Lower lobe of right lung (tissue), 2 donors: ENCODE measurements around the gene NDOR1. TPM values are rescaled to one million over a fixed set of nuclear protein-coding genes. Genes with fewer than 3 reads are reported as not detected.

Experiments
- ATAC-seq, 2 donors: fragments of 200-7000 bp; cut with Tn5 transposase; one replicate each; pipeline ENCODE4 v1.9.1; 2020 to 2022; ENCODE audit warnings: mild to moderate bottlenecking in 2 of 2, moderate library complexity in 2 of 2
- DNase-seq: peaks from one replicate; pipeline ENCODE4 v3.0.0-alpha.2; 2020
- H3K27ac ChIP-seq: fragments of 200-600 bp; one replicate; pipeline ENCODE4 v1.8.0; 2022
- H3K27me3 ChIP-seq: fragments of 200-600 bp; one replicate; pipeline ENCODE4 v1.8.0; 2022; ENCODE audit warnings: low read depth
- H3K36me3 ChIP-seq: fragments of 200-600 bp; one replicate; pipeline ENCODE4 v1.8.0; 2022; ENCODE audit warnings: mild to moderate bottlenecking
- H3K4me1 ChIP-seq: fragments of 200-600 bp; one replicate; pipeline ENCODE4 v1.8.0; 2022
- H3K4me3 ChIP-seq: fragments of 200-600 bp; one replicate; pipeline ENCODE4 v1.8.0; 2022; ENCODE audit warnings: mild to moderate bottlenecking
- H3K9me3 ChIP-seq: fragments of 200-600 bp; one replicate; pipeline ENCODE4 v1.8.0; 2022
- CTCF ChIP-seq: fragments of 200-600 bp; IDR thresholded peaks from one replicate; pipeline ENCODE4 v1.8.0; 2022; ENCODE audit warnings: antibody characterized with exemption, mild to moderate bottlenecking
- intact Hi-C: fragments of 100-400 bp; cut with DNase I; formaldehyde crosslinking; loops from one replicate; pipeline ENCODE4 v1.11.0; 2022
- total RNA-seq: library from RNA; stranded (reverse); fragmentation: NEBNext Ultra II Directional; extraction: Animal tissue kit (Norgen Biotek cat#: 25700); gene quantifications from one replicate; pipeline ENCODE4 v1.2.1, GENCODE V29; 2021
- donor health status: DM: no; HTN: yes; CAD: no; lungs with severe emphysema.

The NDOR1 gene
- total RNA-seq, 1 donor from 2014 or later = 15.6 TPM

GRCh38 chr9:137159105-137160053, 46.1 kb upstream of the NDOR1 start:
- TF ChIP-seq CTCF = no peak
- no peak for DNase-seq
- Histone ChIP-seq H3K9me3 (no peaks in the 10 kb centered on the region), H3K27ac (no peak overlapping the region), H3K27me3 (peaks cover 90% of the 10 kb centered on the region), H3K4me1 (peaks cover 24% of the 10 kb centered on the region), H3K4me3 (no peak overlapping the region), H3K36me3 (no peaks in the 10 kb centered on the region)
- ATAC-seq = no peak
- intact Hi-C loops = no loop called here

- Histone ChIP-seq H3K27me3 (peaks cover 96% of the 10 kb centered on the region), H3K27ac (no peak overlapping the region), H3K4me3 (no peak overlapping the region), H3K4me1 (peaks cover 24% of the 10 kb centered on the region), H3K36me3 (no peaks in the 10 kb centered on the region), H3K9me3 (no peaks in the 10 kb centered on the region)
- intact Hi-C loops = no loop called here
- no peak for TF ChIP-seq CTCF
- no peak for ATAC-seq
- no peak for DNase-seq
Observed at GRCh38 chr9:137160054-137160425, 45.5 kb upstream of the NDOR1 start.

GRCh38 chr9:137160716-137161557, 44.6 kb upstream of the NDOR1 start:
- no peak overlapping the region for H3K27ac ChIP-seq
- peaks cover 98% of the 10 kb centered on the region for H3K27me3 ChIP-seq
- ATAC-seq (no peak), DNase-seq (no peak)
- TF ChIP-seq CTCF = no peak
- H3K4me3 ChIP-seq = no peak overlapping the region
- H3K9me3 ChIP-seq = no peaks in the 10 kb centered on the region
- H3K4me1 ChIP-seq = peaks cover 24% of the 10 kb centered on the region
- no peaks in the 10 kb centered on the region for H3K36me3 ChIP-seq
- intact Hi-C loops = no loop called here

- DNase-seq (no peak), ATAC-seq (peak in 1 of 2 donors; percentile 2)
- TF ChIP-seq CTCF = no peak
- intact Hi-C loops = no loop called here
- no peaks in the 10 kb centered on the region for H3K9me3 ChIP-seq
- peaks cover 98% of the 10 kb centered on the region for H3K27me3 ChIP-seq
- no peak overlapping the region for H3K4me3 ChIP-seq
- H3K36me3 ChIP-seq = no peaks in the 10 kb centered on the region
- peaks cover 20% of the 10 kb centered on the region for H3K4me1 ChIP-seq
- H3K27ac ChIP-seq = no peak overlapping the region
Observed at GRCh38 chr9:137161558-137162486, 43.7 kb upstream of the NDOR1 start.
